ENCODE data around the gene VWA8. TPM values are rescaled to one million over a fixed set of nuclear protein-coding genes. Genes with fewer than 3 reads are reported as not detected.
A peak's percentile ranks its signal among the peaks of the same experiment; 100 is the strongest.

The VWA8 gene
- total RNA-seq, 2 experiments from 2014 or later: 15.7 to 16.9 TPM

DNA sequence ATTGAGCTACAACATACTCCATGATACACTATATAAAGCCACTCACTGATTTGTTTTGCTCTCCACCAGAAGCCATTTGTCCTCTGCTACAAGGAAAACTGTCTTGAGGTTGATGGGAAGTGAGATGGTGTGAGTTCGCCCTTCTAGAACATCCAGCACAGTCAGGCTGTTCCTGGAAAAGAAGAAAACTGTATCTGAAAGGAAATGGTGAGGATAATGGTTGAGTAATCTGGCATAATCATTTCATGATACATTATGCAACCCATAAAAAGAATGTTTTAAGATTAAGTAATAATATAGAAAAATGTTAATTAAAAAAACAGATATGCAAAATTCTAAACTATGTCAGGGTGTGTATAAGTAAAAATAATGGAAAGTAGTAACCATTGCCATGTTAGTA lies 269.6 kb downstream of the VWA8 start:
- no peak overlapping the region for H3K27ac Mint-ChIP-seq
- no peak overlapping the region for H3K4me3 Mint-ChIP-seq
- ATAC-seq (no peak), DNase-seq (no peak)
- H3K4me1 Mint-ChIP-seq (ENCODE audit: low read depth): no peaks in the 10 kb centered on the region
- H3K36me3 Mint-ChIP-seq (ENCODE audit: low read depth): peaks cover 14% of the 10 kb centered on the region
- H3K27me3 Mint-ChIP-seq (ENCODE audit: low read depth): no peaks in the 10 kb centered on the region
- ChIA-PET POLR2A (no interaction called here), CTCF (interaction anchor here (1.0 kb wide), 1 partner anchor 23 kb away, joined by 3 read pairs; no protein-coding TSS in a partner anchor)
- no peaks in the 10 kb centered on the region for H3K9me3 Mint-ChIP-seq (ENCODE audit: insufficient read depth)

DNA sequence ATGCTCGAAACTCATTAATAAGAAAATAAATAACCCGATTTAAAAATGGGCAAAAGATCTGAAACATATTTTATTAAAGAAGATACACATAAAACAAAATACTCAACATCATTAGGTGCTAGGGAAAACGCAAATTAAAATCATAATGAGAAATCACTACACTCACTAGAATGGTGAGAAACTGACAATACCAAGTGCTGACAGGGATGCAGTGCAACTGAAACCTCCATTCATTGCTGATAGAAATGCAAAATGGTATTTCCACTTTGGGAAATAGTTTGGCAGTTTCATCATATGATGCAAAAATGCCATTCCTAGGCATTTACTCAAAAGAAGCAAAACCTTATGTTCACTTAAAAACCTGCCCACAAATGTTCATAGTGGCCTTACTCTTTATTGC lies 278.1 kb downstream of the VWA8 start:
- Mint-ChIP-seq H3K9me3 (ENCODE audit: insufficient read depth) (no peaks in the 10 kb centered on the region), H3K27me3 (ENCODE audit: low read depth) (no peaks in the 10 kb centered on the region), H3K4me3 (no peak overlapping the region), H3K4me1 (ENCODE audit: low read depth) (no peaks in the 10 kb centered on the region), H3K36me3 (ENCODE audit: low read depth) (peaks cover 22% of the 10 kb centered on the region), H3K27ac (no peak overlapping the region)
- DNase-seq (no peak), ATAC-seq (no peak)
- CTCF ChIA-PET: interaction anchor here (0.6 to 1.1 kb wide), 2 partner anchors 14 to 637 kb away, joined by 3 read pairs; no protein-coding TSS in a partner anchor
- POLR2A ChIA-PET: no interaction called here

GRCh38 chr13:41682001-41682400 lies 278.9 kb downstream of the VWA8 start:
- no peak overlapping the region for H3K4me3 Mint-ChIP-seq
- CTCF ChIA-PET: interaction anchor here (1.1 kb wide), 1 partner anchor 14 kb away, joined by 3 read pairs; no protein-coding TSS in a partner anchor
- H3K27ac Mint-ChIP-seq: no peak overlapping the region

GRCh38 chr13:41681587-41681986 lies 279.3 kb downstream of the VWA8 start:
- H3K4me1 Mint-ChIP-seq (ENCODE audit: low read depth): no peaks in the 10 kb centered on the region
- ChIA-PET POLR2A (no interaction called here), CTCF (no interaction called here)
- H3K9me3 Mint-ChIP-seq (ENCODE audit: insufficient read depth): no peaks in the 10 kb centered on the region
- H3K36me3 Mint-ChIP-seq (ENCODE audit: low read depth): peaks cover 22% of the 10 kb centered on the region
- no peak overlapping the region for H3K4me3 Mint-ChIP-seq
- no peaks in the 10 kb centered on the region for H3K27me3 Mint-ChIP-seq (ENCODE audit: low read depth)
- DNase-seq: no peak
- no peak for ATAC-seq
- H3K27ac Mint-ChIP-seq: no peak overlapping the region

More at GRCh38 chr13:41682001-41682400, 278.9 kb downstream of the VWA8 start:
- DNase-seq (no peak), ATAC-seq (no peak)
- H3K9me3 Mint-ChIP-seq (ENCODE audit: insufficient read depth): no peaks in the 10 kb centered on the region
- no peaks in the 10 kb centered on the region for H3K4me1 Mint-ChIP-seq (ENCODE audit: low read depth)
- H3K27me3 Mint-ChIP-seq (ENCODE audit: low read depth): no peaks in the 10 kb centered on the region
- POLR2A ChIA-PET: no interaction called here
- H3K36me3 Mint-ChIP-seq (ENCODE audit: low read depth): peaks cover 22% of the 10 kb centered on the region

GRCh38 chr13:41680900-41681299 lies 280.0 kb downstream of the VWA8 start:
- DNase-seq (no peak), ATAC-seq (no peak)
- Mint-ChIP-seq H3K27ac (no peak overlapping the region), H3K27me3 (ENCODE audit: low read depth) (no peaks in the 10 kb centered on the region), H3K4me3 (no peak overlapping the region), H3K36me3 (ENCODE audit: low read depth) (peaks cover 21% of the 10 kb centered on the region), H3K9me3 (ENCODE audit: insufficient read depth) (no peaks in the 10 kb centered on the region), H3K4me1 (ENCODE audit: low read depth) (no peaks in the 10 kb centered on the region)
- POLR2A ChIA-PET: no interaction called here
- CTCF ChIA-PET: no interaction called here

DNA sequence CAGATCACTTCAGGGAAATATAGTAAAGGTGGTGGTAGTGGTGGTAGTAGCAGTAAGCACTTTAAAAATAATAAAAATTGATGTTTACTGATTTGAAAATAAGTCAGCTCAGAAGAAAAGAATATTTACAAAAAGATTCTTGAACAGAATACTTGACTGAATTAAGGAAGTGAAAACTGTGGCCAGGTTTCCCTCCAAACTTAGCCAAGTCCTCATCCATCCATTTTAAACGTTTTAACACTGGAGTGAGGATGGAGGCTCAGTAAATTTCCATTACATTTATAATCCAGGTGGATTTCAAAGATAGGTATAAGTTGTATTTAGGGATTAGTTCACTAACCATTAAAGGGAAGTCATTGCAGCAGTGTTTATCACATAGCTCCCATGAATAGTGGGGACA lies 282.1 kb downstream of the VWA8 start:
- peaks cover 16% of the 10 kb centered on the region for H3K36me3 Mint-ChIP-seq (ENCODE audit: low read depth)
- H3K4me3 Mint-ChIP-seq: no peak overlapping the region
- H3K27me3 Mint-ChIP-seq (ENCODE audit: low read depth): no peaks in the 10 kb centered on the region
- ATAC-seq (no peak), DNase-seq (no peak)
- ChIA-PET POLR2A (no interaction called here), CTCF (interaction anchor here (4.1 kb wide), 1 partner anchor 10 kb away, joined by 42 read pairs; no protein-coding TSS in a partner anchor)
- H3K27ac Mint-ChIP-seq: no peak overlapping the region
- H3K4me1 Mint-ChIP-seq (ENCODE audit: low read depth): no peaks in the 10 kb centered on the region
- no peaks in the 10 kb centered on the region for H3K9me3 Mint-ChIP-seq (ENCODE audit: insufficient read depth)

DNA sequence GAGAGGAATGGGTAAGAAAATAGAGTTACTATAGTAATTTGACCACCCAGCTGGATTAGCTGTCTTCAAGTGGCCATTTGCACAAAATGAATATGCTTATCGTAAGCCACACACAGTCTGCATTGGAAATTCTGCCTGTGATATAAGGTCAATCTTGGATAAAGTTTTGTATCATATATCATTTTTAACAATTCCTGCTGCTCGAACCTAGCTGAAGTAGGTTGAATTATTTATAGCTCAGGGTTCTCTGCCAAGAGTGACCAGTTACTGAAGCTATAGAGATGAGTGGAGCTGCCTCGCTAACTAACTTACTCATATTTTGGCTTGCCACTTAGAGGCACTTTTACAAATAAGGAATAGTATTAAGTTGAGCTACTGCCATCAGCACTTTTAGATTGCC lies 282.7 kb downstream of the VWA8 start:
- Mint-ChIP-seq H3K27me3 (ENCODE audit: low read depth) (no peaks in the 10 kb centered on the region), H3K36me3 (ENCODE audit: low read depth) (peaks cover 16% of the 10 kb centered on the region), H3K27ac (no peak overlapping the region), H3K9me3 (ENCODE audit: insufficient read depth) (no peaks in the 10 kb centered on the region), H3K4me1 (ENCODE audit: low read depth) (no peaks in the 10 kb centered on the region), H3K4me3 (no peak overlapping the region)
- ChIA-PET CTCF (interaction anchor here (1.4 to 4.1 kb wide), 2 partner anchors 9 to 16 kb away, joined by 4 to 42 read pairs; no protein-coding TSS in a partner anchor), POLR2A (no interaction called here)
- no peak for DNase-seq
- no peak for ATAC-seq

DNA sequence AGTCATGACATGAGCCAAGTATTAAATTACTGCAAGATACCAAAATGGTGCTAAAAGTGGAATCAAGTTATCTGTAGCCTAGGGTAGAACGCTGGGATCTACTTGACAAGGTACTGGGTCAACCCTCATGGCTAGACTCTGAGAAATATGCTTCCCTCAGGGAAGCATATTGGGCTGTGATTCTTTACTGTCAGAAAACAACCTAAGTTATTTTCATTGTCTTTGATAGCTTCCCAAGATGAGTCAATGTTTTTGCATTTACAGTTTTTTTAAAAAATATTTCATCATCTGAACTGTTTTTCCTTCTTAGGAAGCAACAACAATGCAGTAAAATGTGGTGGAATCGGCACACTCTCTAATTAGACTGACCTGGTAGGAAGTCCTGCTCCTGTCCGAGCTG lies 285.6 kb downstream of the VWA8 start:
- ATAC-seq: no peak
- no peaks in the 10 kb centered on the region for H3K9me3 Mint-ChIP-seq (ENCODE audit: insufficient read depth)
- ChIA-PET CTCF (interaction anchor here (1.3 kb wide), 1 partner anchor 22 kb away, joined by 3 read pairs; no protein-coding TSS in a partner anchor), POLR2A (no interaction called here)
- DNase-seq: no peak
- no peaks in the 10 kb centered on the region for H3K27me3 Mint-ChIP-seq (ENCODE audit: low read depth)
- H3K4me1 Mint-ChIP-seq (ENCODE audit: low read depth): no peaks in the 10 kb centered on the region
- no peak overlapping the region for H3K4me3 Mint-ChIP-seq
- no peak overlapping the region for H3K27ac Mint-ChIP-seq
- H3K36me3 Mint-ChIP-seq (ENCODE audit: low read depth): peaks cover 2% of the 10 kb centered on the region

DNA sequence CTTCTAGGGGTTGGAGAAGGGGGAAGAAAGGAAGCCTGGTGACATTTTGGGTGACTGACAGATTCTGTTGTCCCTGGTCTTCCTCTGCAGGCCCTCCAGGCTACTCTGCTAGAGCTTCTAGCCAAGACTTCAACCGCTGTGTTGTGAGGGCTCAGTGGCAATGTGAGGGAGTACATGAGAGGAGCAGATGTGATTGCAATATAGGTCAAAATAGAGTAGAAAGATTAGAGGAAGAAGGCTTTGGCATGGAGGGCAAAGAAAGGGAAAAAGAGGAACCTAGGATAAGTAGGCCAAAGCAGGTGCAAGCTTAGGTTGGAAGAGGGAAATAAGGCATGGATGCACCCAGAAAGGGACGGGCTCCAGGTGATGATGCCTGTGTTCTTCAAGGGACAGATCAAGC lies 286.7 kb downstream of the VWA8 start:
- Mint-ChIP-seq H3K4me3 (no peak overlapping the region), H3K9me3 (ENCODE audit: insufficient read depth) (no peaks in the 10 kb centered on the region), H3K27ac (no peak overlapping the region), H3K36me3 (ENCODE audit: low read depth) (peaks cover 2% of the 10 kb centered on the region), H3K4me1 (ENCODE audit: low read depth) (no peaks in the 10 kb centered on the region), H3K27me3 (ENCODE audit: low read depth) (no peaks in the 10 kb centered on the region)
- POLR2A ChIA-PET: no interaction called here
- no peak for ATAC-seq
- DNase-seq: no peak
- CTCF ChIA-PET: no interaction called here

DNA sequence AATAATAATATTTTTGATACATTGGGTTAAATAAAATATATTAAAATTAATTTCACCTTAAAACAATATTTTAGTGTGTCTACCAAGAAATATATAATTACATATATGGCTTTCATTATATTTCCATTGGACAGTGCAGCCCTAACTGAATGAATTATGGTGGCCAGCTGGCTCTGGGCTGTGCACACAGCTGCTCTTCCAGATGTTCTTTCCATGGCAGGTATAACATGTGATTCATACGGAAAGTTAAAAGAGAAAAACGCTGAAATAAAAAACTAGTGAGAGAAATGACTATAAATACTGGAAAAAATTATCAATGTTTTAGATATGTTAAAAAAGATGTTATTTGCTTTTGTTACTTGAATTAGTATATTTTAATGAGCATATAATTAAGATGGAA lies 287.3 kb downstream of the VWA8 start:
- H3K27ac Mint-ChIP-seq: no peak overlapping the region
- H3K4me1 Mint-ChIP-seq (ENCODE audit: low read depth): no peaks in the 10 kb centered on the region
- no peak overlapping the region for H3K4me3 Mint-ChIP-seq
- no peaks in the 10 kb centered on the region for H3K27me3 Mint-ChIP-seq (ENCODE audit: low read depth)
- no peaks in the 10 kb centered on the region for H3K9me3 Mint-ChIP-seq (ENCODE audit: insufficient read depth)
- POLR2A ChIA-PET: no interaction called here
- peaks cover 2% of the 10 kb centered on the region for H3K36me3 Mint-ChIP-seq (ENCODE audit: low read depth)
- CTCF ChIA-PET: interaction anchor here (1.1 kb wide), 1 partner anchor 214 kb away, joined by 5 read pairs; no protein-coding TSS in a partner anchor
- ATAC-seq (no peak), DNase-seq (no peak)

- CTCF ChIA-PET: interaction anchor here (0.6 to 3.7 kb wide), 3 partner anchors 7 to 23 kb away, joined by 3 to 42 read pairs (median 3); no protein-coding TSS in a partner anchor
- Mint-ChIP-seq H3K27ac (no peak overlapping the region), H3K27me3 (ENCODE audit: low read depth) (no peaks in the 10 kb centered on the region), H3K4me1 (ENCODE audit: low read depth) (no peaks in the 10 kb centered on the region), H3K36me3 (ENCODE audit: low read depth) (no peaks in the 10 kb centered on the region), H3K9me3 (ENCODE audit: insufficient read depth) (no peaks in the 10 kb centered on the region), H3K4me3 (no peak overlapping the region)
- POLR2A ChIA-PET: no interaction called here
- ATAC-seq (no peak), DNase-seq (no peak)
Measured at GRCh38 chr13:41670873-41671443, 290.0 kb downstream of the VWA8 start.

- no peaks in the 10 kb centered on the region for H3K9me3 Mint-ChIP-seq (ENCODE audit: insufficient read depth)
- H3K27ac Mint-ChIP-seq: no peak overlapping the region
- no peaks in the 10 kb centered on the region for H3K36me3 Mint-ChIP-seq (ENCODE audit: low read depth)
- H3K27me3 Mint-ChIP-seq (ENCODE audit: low read depth): no peaks in the 10 kb centered on the region
- CTCF ChIA-PET: interaction anchor here (0.6 to 3.8 kb wide), 50 partner anchors 10 to 604 kb away, joined by 3 to 52 read pairs (median 4); partner anchors contain the start of gene AKAP11
- no peak overlapping the region for H3K4me3 Mint-ChIP-seq
- POLR2A ChIA-PET: interaction anchor here (0.6 to 0.7 kb wide), 2 partner anchors 122 to 212 kb away, joined by 3 read pairs; no protein-coding TSS in a partner anchor
- peak; percentile 88 for ATAC-seq
- peak; percentile 62 for DNase-seq
- H3K4me1 Mint-ChIP-seq (ENCODE audit: low read depth): no peaks in the 10 kb centered on the region
Measured at GRCh38 chr13:41668130-41668757, 292.7 kb downstream of the VWA8 start.

Data from activated CD8-positive, alpha-beta T cell treated with anti-CD3 and anti-CD28 coated beads, Interleukin-2, amount 10 ng/mL, durations not matched to agents 7 days and 5 days (primary cell).